Endothelial cell of umbilical vein (primary cell): ENCODE results near the gene CRYBG2. TPM values are rescaled to one million over a fixed set of nuclear protein-coding genes. Genes with fewer than 3 reads are reported as not detected.

ENCODE experiments used
- BruUV-seq: library from RNA; stranded (reverse); fragments of 400-500 nt; replicated peaks from 2 replicates; lab custom pipeline; 2021; lab: Mats Ljungman, UMichigan
- CTCF ChIA-PET: fragments of 300-600, 350-600 bp; sonication (Branson Sonifier 250); formaldehyde crosslinking; loops from one replicate; lab custom pipeline; 2021; ENCODE audit warnings: antibody characterized with exemption, inconsistent platforms; lab: Charles Lee
- POLR2A ChIA-PET: fragments of 300-600, 350-600 bp; sonication (Branson Sonifier 250); formaldehyde crosslinking; loops from one replicate; lab custom pipeline; 2021; ENCODE audit warnings: antibody characterized with exemption, inconsistent platforms; lab: Charles Lee
- DNase-seq: peaks from one replicate; pipeline ENCODE4 v3.0.0-alpha.2; 2011; ENCODE audit warnings: low read depth, low spot score
- FAIRE-seq: peaks from 2 replicates; lab custom pipeline; 2011; peaks lifted over from hg19 to GRCh38; lab: Jason Lieb, UNC
- H2AFZ ChIP-seq: 2 replicates; pipeline ENCODE4 v1.6.0; 2012; ENCODE audit warnings: low read depth, low read length, control low read depth, inconsistent platforms
- H3K27ac ChIP-seq: 2 replicates; pipeline ENCODE4 v1.5.1; 2011; ENCODE audit warnings: low read depth, mild to moderate bottlenecking, control low read depth, low read length, moderate library complexity; ENCODE audit not compliant: insufficient read depth
- H3K27me3 ChIP-seq, 2 experiments: 2 replicates each; pipeline versions ENCODE4 v1.6.0 to v1.6.1; 2011; ENCODE audit warnings: low read length in 2 of 2, mixed read lengths in 1 of 2; ENCODE audit not compliant: control insufficient read depth in 2 of 2, insufficient read depth in 2 of 2
- H3K36me3 ChIP-seq, 2 experiments: 2 replicates in 1 of 2; 3 replicates in 1 of 2; pipeline ENCODE4 v1.5.1; 2011; ENCODE audit warnings: low read length in 2 of 2, mild to moderate bottlenecking in 1 of 2, moderate library complexity in 1 of 2; ENCODE audit not compliant: control insufficient read depth in 2 of 2, insufficient read depth in 2 of 2; ENCODE audit errors: extremely low read depth in 1 of 2
- H3K4me1 ChIP-seq: 3 replicates; pipeline ENCODE4 v1.5.1; 2011; ENCODE audit warnings: mild to moderate bottlenecking, low read length; ENCODE audit not compliant: control insufficient read depth, insufficient read depth; ENCODE audit errors: extremely low read depth
- H3K4me2 ChIP-seq: 2 replicates; pipeline ENCODE4 v1.6.1; 2011; ENCODE audit warnings: low read length, control low read depth, mixed read lengths; ENCODE audit not compliant: insufficient read depth
- H3K4me3 ChIP-seq, 3 experiments: fragments of 200-600 bp in 1 of 3; sonication (generic), shearing (Covaris generic) in 1 of 3; replicated peaks in 1 of 3; 2 replicates each; pipeline ENCODE4 v1.5.1; 2011 to 2016; ENCODE audit warnings: control low read depth in 3 of 3, low read length in 3 of 3, mild to moderate bottlenecking in 2 of 3, inconsistent platforms in 1 of 3, low read depth in 1 of 3, moderate library complexity in 1 of 3; ENCODE audit not compliant: insufficient read depth in 1 of 3
- H3K79me2 ChIP-seq: 2 replicates; pipeline ENCODE4 v1.6.0; 2012; ENCODE audit warnings: low read length, inconsistent platforms; ENCODE audit not compliant: control insufficient read depth, insufficient read depth
- H3K9ac ChIP-seq: replicated peaks from 2 replicates; pipeline ENCODE3; 2011; ENCODE audit warnings: low read length, control low read depth; ENCODE audit not compliant: insufficient read depth; ENCODE audit errors: extremely low read depth
- H3K9me1 ChIP-seq: replicated peaks from 3 replicates; pipeline ENCODE4 v1.6.0; 2011; ENCODE audit warnings: mild to moderate bottlenecking, low read length; ENCODE audit not compliant: control insufficient read depth, insufficient read depth; ENCODE audit errors: extremely low read depth
- H3K9me3 ChIP-seq: replicated peaks from 2 replicates; pipeline ENCODE4 v1.5.1; 2012; ENCODE audit warnings: low read length, inconsistent platforms; ENCODE audit not compliant: control insufficient read depth, insufficient read depth
- H4K20me1 ChIP-seq: replicated peaks from 2 replicates; pipeline ENCODE3; 2011; ENCODE audit warnings: mild to moderate bottlenecking, low read length; ENCODE audit not compliant: control insufficient read depth, insufficient read depth; ENCODE audit errors: extremely low read depth
- EZH2 ChIP-seq: IDR thresholded peaks from 2 replicates; pipeline ENCODE4 v1.6.1; 2012; ENCODE audit warnings: borderline replicate concordance, low read depth, mild to moderate bottlenecking, moderate library complexity, low read length, inconsistent platforms; ENCODE audit not compliant: severe bottlenecking
- FOS ChIP-seq: IDR thresholded peaks from 2 replicates; pipeline ENCODE4 v1.6.1; 2011; ENCODE audit warnings: mild to moderate bottlenecking, low read length, moderate library complexity, borderline replicate concordance; ENCODE audit not compliant: insufficient read depth
- GATA2 ChIP-seq: IDR thresholded peaks from 2 replicates; pipeline ENCODE4 v1.7.0; 2011; ENCODE audit warnings: low read depth, mild to moderate bottlenecking, moderate library complexity, mixed read lengths, low read length; ENCODE audit not compliant: insufficient read length, insufficient read depth
- JUN ChIP-seq: IDR thresholded peaks from 2 replicates; pipeline ENCODE4 v1.6.1; 2011; ENCODE audit warnings: borderline replicate concordance, low read depth; ENCODE audit not compliant: insufficient read length, insufficient read depth
- MYC ChIP-seq: IDR thresholded peaks from one replicate; pipeline ENCODE4 v1.6.1; 2011; ENCODE audit warnings: mild to moderate bottlenecking, low read depth, low read length
- POLR2A ChIP-seq: IDR thresholded peaks from 2 replicates; pipeline ENCODE4 v1.6.1; 2012; ENCODE audit warnings: low read depth, mild to moderate bottlenecking, control low read depth, low read length
- POLR2AphosphoS5 ChIP-seq: IDR thresholded peaks from 2 replicates; pipeline ENCODE4 v1.6.1; 2012; ENCODE audit warnings: low read depth, mild to moderate bottlenecking, control low read depth, low read length, moderate library complexity; ENCODE audit not compliant: insufficient read depth
- dilution Hi-C: fragments of 300-500 bp; cut with MboI; formaldehyde crosslinking; loops from one replicate; pipeline ENCODE4 v1.15.0; 2019; ENCODE audit warnings: low sequenced_read_pairs; ENCODE audit not compliant: extremely low pct_ligation_motif_present
- intact Hi-C: fragments of 100-400 bp; cut with micrococcal nuclease; formaldehyde crosslinking; loops from one replicate; pipeline ENCODE4 v1.10.0; 2022
- polyA plus RNA-seq, 4 experiments: library from polyadenylated mRNA; depleted of rRNA in 3 of 4; stranded (reverse) in 3 of 4; unstranded in 1 of 4; fragments of >200 nt; gene quantifications; 2 replicates each; pipeline versions ENCODE4 v1.2.1 to v1.2.3, GENCODE V29; 2011 to 2012; ENCODE audit warnings: missing spikeins in 1 of 4
- total RNA-seq: library from RNA; stranded (reverse); gene quantifications from 2 replicates; pipeline ENCODE4 v1.2.3, GENCODE V29; 2021
- TF ChIP-seq, protein P1 (sequence below): IDR thresholded peaks from 2 replicates; pipeline ENCODE4 v1.6.1; 2011; ENCODE audit not compliant: insufficient read depth, insufficient read length
- TF ChIP-seq, protein P2 (sequence below), 2 donors: IDR thresholded peaks; 1 replicate in 1 of 2; 2 replicates in 1 of 2; pipeline ENCODE4 v1.5.1; 2011; ENCODE audit warnings: low read length in 2 of 2, mild to moderate bottlenecking in 2 of 2, moderate library complexity in 2 of 2, control low read depth in 1 of 2, inconsistent platforms in 1 of 2, low read depth in 1 of 2; ENCODE audit not compliant: insufficient read depth in 1 of 2; ENCODE audit errors: extremely low read depth in 1 of 2

CRYBG2 gene
- total and polyA plus RNA-seq, 2 donors (not counting 3 experiments of a cell fraction or from before 2014, with no cell fraction given) = not detected

DNA sequence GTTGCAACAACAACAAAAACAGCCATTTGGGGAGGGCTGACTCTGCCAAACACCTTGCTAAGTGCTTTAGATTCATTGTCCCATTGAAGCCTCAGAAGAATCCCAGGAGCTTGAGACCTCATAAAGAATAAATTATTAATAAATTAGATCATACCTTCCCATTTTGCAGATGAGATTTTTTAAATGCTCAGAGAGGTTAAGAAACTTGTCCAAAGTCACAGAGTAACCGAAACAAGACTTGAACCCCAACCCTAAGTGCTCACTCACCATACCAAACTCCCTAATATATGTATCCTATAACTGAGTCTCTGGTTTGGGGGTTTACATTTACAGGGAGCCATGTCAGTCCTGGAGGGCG, 3.6 kb downstream of the CRYBG2 start:
- CTCF ChIA-PET = interaction anchor here (0.6 to 1.5 kb wide), 3 partner anchors 28 to 67 kb away, joined by 4 to 6 read pairs (median 5); no protein-coding TSS in a partner anchor
- H3K9me3 ChIP-seq = no peaks in the 10 kb centered on the region
- no peak overlapping the region for H2AFZ ChIP-seq
- dilution Hi-C loops = no loop called here
- H3K4me1 ChIP-seq = peaks cover 15% of the 10 kb centered on the region
- POLR2A ChIA-PET = no interaction called here
- DNase-seq (no peak), FAIRE-seq (no peak)
- peak overlapping the region; percentile 42 for H3K4me2 ChIP-seq
- H3K79me2 ChIP-seq = no peaks in the 10 kb centered on the region
- no peaks in the 10 kb centered on the region for H3K27me3 ChIP-seq
- H3K36me3 ChIP-seq = no peaks in the 10 kb centered on the region
- H4K20me1 ChIP-seq = no peaks in the 10 kb centered on the region
- H3K27ac ChIP-seq = peak overlapping the region; percentile 51
- no peaks in the 10 kb centered on the region for H3K9me1 ChIP-seq
- peak overlapping the region; percentile 41 for H3K9ac ChIP-seq
- H3K4me3 ChIP-seq = no peak overlapping the region
- BruUV-seq = no TSS peak
- intact Hi-C loops = no loop called here
- TF ChIP-seq POLR2A = no peak
- no peak for TF ChIP-seq JUN
- no peak for TF ChIP-seq FOS
- TF ChIP-seq EZH2 = no peak
- TF ChIP-seq, protein P1, sequence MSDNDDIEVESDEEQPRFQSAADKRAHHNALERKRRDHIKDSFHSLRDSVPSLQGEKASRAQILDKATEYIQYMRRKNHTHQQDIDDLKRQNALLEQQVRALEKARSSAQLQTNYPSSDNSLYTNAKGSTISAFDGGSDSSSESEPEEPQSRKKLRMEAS = no peak
- no peak for TF ChIP-seq GATA2
- TF ChIP-seq POLR2AphosphoS5 = no peak
- TF ChIP-seq MYC = no peak
- TF ChIP-seq, protein P2, sequence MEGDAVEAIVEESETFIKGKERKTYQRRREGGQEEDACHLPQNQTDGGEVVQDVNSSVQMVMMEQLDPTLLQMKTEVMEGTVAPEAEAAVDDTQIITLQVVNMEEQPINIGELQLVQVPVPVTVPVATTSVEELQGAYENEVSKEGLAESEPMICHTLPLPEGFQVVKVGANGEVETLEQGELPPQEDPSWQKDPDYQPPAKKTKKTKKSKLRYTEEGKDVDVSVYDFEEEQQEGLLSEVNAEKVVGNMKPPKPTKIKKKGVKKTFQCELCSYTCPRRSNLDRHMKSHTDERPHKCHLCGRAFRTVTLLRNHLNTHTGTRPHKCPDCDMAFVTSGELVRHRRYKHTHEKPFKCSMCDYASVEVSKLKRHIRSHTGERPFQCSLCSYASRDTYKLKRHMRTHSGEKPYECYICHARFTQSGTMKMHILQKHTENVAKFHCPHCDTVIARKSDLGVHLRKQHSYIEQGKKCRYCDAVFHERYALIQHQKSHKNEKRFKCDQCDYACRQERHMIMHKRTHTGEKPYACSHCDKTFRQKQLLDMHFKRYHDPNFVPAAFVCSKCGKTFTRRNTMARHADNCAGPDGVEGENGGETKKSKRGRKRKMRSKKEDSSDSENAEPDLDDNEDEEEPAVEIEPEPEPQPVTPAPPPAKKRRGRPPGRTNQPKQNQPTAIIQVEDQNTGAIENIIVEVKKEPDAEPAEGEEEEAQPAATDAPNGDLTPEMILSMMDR (IDR thresholded peaks at IDR 0.05; ENCODE audit: extremely low read depth in 1 of 2, insufficient read depth in 1 of 2, low read depth in 1 of 2, low read length in 2 of 2) = no peak
